COLO829 (cell line): ENCODE measurements around the gene STK4.

Source experiments
- DNase-seq: peaks from one replicate; pipeline ENCODE4 v3.0.0; 2012; ENCODE audit warnings: low spot score

Gene STK4

GRCh38 chr20:45029884-45030283, 63.6 kb downstream of the STK4 start:
- DNase-seq = no peak

- no peak for DNase-seq
These were observed 66.0 kb downstream of the STK4 start for GRCh38 chr20:45032276-45032675.

GRCh38 chr20:45032781-45033180, 66.5 kb downstream of the STK4 start:
- no peak for DNase-seq

- no peak for DNase-seq
These were observed 68.1 kb downstream of the STK4 start for GRCh38 chr20:45034436-45034835.

GRCh38 chr20:45036044-45036755, 69.9 kb downstream of the STK4 start:
- DNase-seq = no peak

- DNase-seq = no peak
These were observed 70.7 kb downstream of the STK4 start for GRCh38 chr20:45037050-45037449.

- no peak for DNase-seq
These were observed 71.3 kb downstream of the STK4 start for GRCh38 chr20:45037635-45038034.

GRCh38 chr20:45038745-45039474, 72.6 kb downstream of the STK4 start:
- DNase-seq = no peak

- DNase-seq = no peak
These were observed 73.1 kb downstream of the STK4 start for GRCh38 chr20:45039475-45039820.

- no peak for DNase-seq
These were observed 75.4 kb downstream of the STK4 start for GRCh38 chr20:45041464-45042337.

GRCh38 chr20:45042978-45043377, 76.7 kb downstream of the STK4 start:
- no peak for DNase-seq

GRCh38 chr20:45044084-45044573, 77.8 kb downstream of the STK4 start:
- DNase-seq = peak; percentile 79

GRCh38 chr20:45044601-45045000, 78.3 kb downstream of the STK4 start:
- DNase-seq = no peak

GRCh38 chr20:45047581-45048119, 81.3 kb downstream of the STK4 start:
- DNase-seq = no peak

- DNase-seq = no peak
These were observed 83.1 kb downstream of the STK4 start for GRCh38 chr20:45049438-45049837.

GRCh38 chr20:45049904-45050471, 83.7 kb downstream of the STK4 start:
- peak; percentile 86 for DNase-seq

GRCh38 chr20:45051204-45052060, 85.1 kb downstream of the STK4 start:
- no peak for DNase-seq

- DNase-seq = peak; percentile 94
These were observed 86.6 kb downstream of the STK4 start for GRCh38 chr20:45052698-45053429.

GRCh38 chr20:45053430-45054351, 87.4 kb downstream of the STK4 start:
- no peak for DNase-seq
